Neural cell (in vitro differentiated cells): Measurements from ENCODE around the gene LMO2.

Experiments
- CTCF ChIP-seq: fragments of 450-650 bp; IDR thresholded peaks from 2 replicates; pipeline ENCODE4 v1.5.1; 2014; ENCODE audit warnings: antibody characterized with exemption, mild to moderate bottlenecking, moderate library complexity; ENCODE audit not compliant: poor library complexity, severe bottlenecking
- EP300 ChIP-seq: fragments of 450-650 bp; conservative IDR thresholded peaks from 2 replicates; pipeline ENCODE4 v1.6.1; 2014; ENCODE audit warnings: antibody characterized with exemption, mild to moderate bottlenecking, moderate library complexity; ENCODE audit not compliant: poor library complexity, severe bottlenecking
- EZH2 ChIP-seq: fragments of 200-600, 300-800 bp; shearing (Covaris generic), sonication (generic); IDR thresholded peaks from 2 replicates; pipeline ENCODE4 v1.6.1; 2014; ENCODE audit warnings: antibody characterized with exemption, low read length, borderline replicate concordance, mild to moderate bottlenecking; ENCODE audit not compliant: insufficient read depth, poor library complexity, severe bottlenecking
- SMC3 ChIP-seq: fragments of 450-650 bp; conservative IDR thresholded peaks from 2 replicates; pipeline ENCODE4 v1.6.1; 2014; ENCODE audit warnings: antibody characterized with exemption, mild to moderate bottlenecking, moderate library complexity; ENCODE audit not compliant: poor library complexity
- TAF1 ChIP-seq: IDR thresholded peaks from 2 replicates; pipeline ENCODE4 v1.6.1; 2012; ENCODE audit warnings: low read depth

DNA sequence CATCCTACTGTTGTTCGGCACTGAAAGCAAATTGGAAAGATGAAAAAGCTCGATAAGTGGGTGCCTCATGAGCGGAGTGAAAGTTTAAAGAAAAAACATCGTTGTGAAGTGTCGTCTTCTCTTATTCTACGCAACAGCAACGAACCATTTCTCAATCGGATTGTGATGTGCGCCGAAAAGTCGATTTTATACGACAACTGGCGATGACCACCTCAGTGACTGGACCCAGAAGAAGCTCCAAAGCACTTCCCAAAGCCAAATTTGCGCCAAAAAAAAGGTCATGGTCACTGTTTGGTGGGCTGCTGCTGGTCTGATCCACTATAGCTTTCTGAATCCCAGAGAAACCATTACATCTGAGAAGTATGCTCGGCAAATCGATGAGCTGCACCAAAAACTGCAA lies 59.2 kb downstream of the LMO2 start:
- no peak for TF ChIP-seq CTCF
- TF ChIP-seq SMC3: no peak
- no peak for TF ChIP-seq EZH2
- no peak for TF ChIP-seq TAF1
- no peak for TF ChIP-seq EP300
